GM12878 (cell line): ENCODE data around the gene MARVELD2. TPM values are rescaled to one million over a fixed set of nuclear protein-coding genes. Genes with fewer than 3 reads are reported as not detected.
"Not testable (repeated sequence)": the region's sequence is repeated elsewhere in the genome, so short reads cannot be mapped to it uniquely, and the experiment has no call there.

Source experiments
- ATAC-seq: fragments of 200-7000 bp; cut with Tn5 transposase; 3 replicates; pipeline ENCODE4 v1.9.1; 2020; ENCODE audit warnings: mild to moderate bottlenecking, moderate library complexity
- BruUV-seq: library from RNA; stranded (reverse); fragments of 400-500 nt; replicated peaks from 2 replicates; lab custom pipeline; 2021; lab: Mats Ljungman, UMichigan
- CTCF ChIA-PET: fragments of 300-600 bp; sonication (Branson Sonifier 250); formaldehyde crosslinking; extraction: SDS; loops from one replicate; lab custom pipeline; 2021; ENCODE audit warnings: inconsistent platforms; lab: Yijun Ruan, JAX
- POLR2A ChIA-PET: fragments of 350-600 bp; formaldehyde crosslinking; extraction: SDS; loops from one replicate; lab custom pipeline; 2021; ENCODE audit warnings: inconsistent platforms; lab: Charles Lee
- RAD21 ChIA-PET: fragments of 300-600 bp; sonication (Branson Sonifier 250); formaldehyde crosslinking; loops from one replicate; lab custom pipeline; 2023; ENCODE audit warnings: antibody characterized with exemption; ENCODE audit not compliant: unreplicated experiment; lab: Charles Lee
- SMC1A ChIA-PET: fragments of 300-600 bp; sonication (Branson Sonifier 250); formaldehyde crosslinking; loops from one replicate; lab custom pipeline; 2023; ENCODE audit not compliant: unreplicated experiment, uncharacterized antibody; lab: Charles Lee
- DNase-seq: peaks from one replicate; pipeline ENCODE4 v3.0.0-alpha.2; 2011; ENCODE audit warnings: low read depth, low spot score
- FAIRE-seq: peaks from 3 replicates; lab custom pipeline; 2011; peaks lifted over from hg19 to GRCh38; lab: Jason Lieb, UNC
- H2AFZ ChIP-seq: 2 replicates; pipeline ENCODE4 v1.6.0; 2011; ENCODE audit warnings: low read depth, low read length, control low read depth; ENCODE audit not compliant: control insufficient read depth
- H3K27ac ChIP-seq: 2 replicates; pipeline ENCODE4 v1.5.1; 2011; ENCODE audit warnings: control low read depth; ENCODE audit not compliant: control insufficient read depth, insufficient read depth
- H3K27me3 ChIP-seq, 2 experiments: replicated peaks in 1 of 2; 2 replicates each; pipeline versions ENCODE4 v1.6.0 to v1.6.1; 2011; ENCODE audit warnings: low read length in 1 of 2; ENCODE audit not compliant: control insufficient read depth in 2 of 2, insufficient read depth in 2 of 2
- H3K36me3 ChIP-seq, 2 experiments: 2 replicates each; pipeline ENCODE4 v1.5.1; 2011; ENCODE audit warnings: low read length in 1 of 2; ENCODE audit not compliant: control insufficient read depth in 2 of 2, insufficient read depth in 2 of 2
- H3K4me1 ChIP-seq: 2 replicates; pipeline ENCODE4 v1.6.1; 2011; ENCODE audit warnings: mild to moderate bottlenecking, low read length, moderate library complexity, mixed read lengths; ENCODE audit not compliant: control insufficient read depth, insufficient read depth
- H3K4me2 ChIP-seq: 2 replicates; pipeline ENCODE4 v1.6.0; 2011; ENCODE audit warnings: control low read depth; ENCODE audit not compliant: control insufficient read depth, insufficient read depth
- H3K4me3 ChIP-seq: fragments of 200-600 bp; sonication (generic); 2 replicates; pipeline ENCODE4 v1.5.1; 2016
- H3K79me2 ChIP-seq: 2 replicates; pipeline ENCODE4 v1.6.0; 2011; ENCODE audit warnings: low read length; ENCODE audit not compliant: control insufficient read depth, insufficient read depth
- H3K9ac ChIP-seq: 2 replicates; pipeline ENCODE4 v1.8.0; 2011; ENCODE audit warnings: low read length, control low read depth, mixed read lengths; ENCODE audit not compliant: control insufficient read depth, insufficient read depth
- H3K9me3 ChIP-seq: replicated peaks from 3 replicates; pipeline ENCODE4 v1.5.1; 2011; ENCODE audit warnings: mild to moderate bottlenecking, low read length; ENCODE audit not compliant: control insufficient read depth, insufficient read depth
- H4K20me1 ChIP-seq: 2 replicates; pipeline ENCODE4 v1.6.0; 2011; ENCODE audit not compliant: control insufficient read depth, insufficient read depth
- WGBS: methylation state at CpG from one replicate; pipeline ENCODE4 v1.1.6; 2016; ENCODE audit warnings: low lambda C conversion rate; ENCODE audit not compliant: insufficient replicate concordance, insufficient coverage; ENCODE audit errors: missing lambda C conversion rate; 5-methylcytosine and 5-hydroxymethylcytosine counted together
- in situ Hi-C: fragments of 300-500 bp; cut with MboI; formaldehyde crosslinking; loops from 9 replicates; pipeline ENCODE4 v1.14.3; 2018; ENCODE audit warnings: mixed read lengths
- intact Hi-C: fragments of 100-400 bp; cut with micrococcal nuclease; formaldehyde crosslinking; loops from one replicate; pipeline ENCODE4 v1.14.2; 2022; ENCODE audit not compliant: unreplicated experiment
- polyA plus RNA-seq, 11 experiments: library from polyadenylated mRNA; depleted of rRNA in 4 of 11; unstranded in 6 of 11; stranded (reverse) in 5 of 11; fragments of >200 nt; fragmentation: Nextera tagmentation in 4 of 11; fragmentation: Illumina TruSeq in 1 of 11; extraction: Ambion mirVana in 4 of 11; extraction: Trizol in 1 of 11; gene quantifications; 1 replicate in 1 of 11; 2 replicates in 10 of 11; pipeline versions ENCODE4 v1.2.1 to v1.2.3, GENCODE V29; 2011 to 2016; ENCODE audit warnings: inconsistent platforms in 2 of 11, missing spikeins in 2 of 11, low read depth in 1 of 11
- total RNA-seq, 4 experiments: library from RNA; depleted of rRNA in 3 of 4; stranded (reverse); fragments of >200 nt in 3 of 4; fragmentation: Illumina TruSeq in 1 of 4; extraction: Trizol in 1 of 4; gene quantifications; 2 replicates each; pipeline versions ENCODE4 v1.2.1 to v1.2.3, GENCODE V29; 2013 to 2021

Gene MARVELD2
- total and polyA plus RNA-seq, 10 of the 15 experiments (the other 5 are each of a cell fraction or from before 2014, with no cell fraction given) = 0.37 to 6.2 (median 3.8) TPM

DNA sequence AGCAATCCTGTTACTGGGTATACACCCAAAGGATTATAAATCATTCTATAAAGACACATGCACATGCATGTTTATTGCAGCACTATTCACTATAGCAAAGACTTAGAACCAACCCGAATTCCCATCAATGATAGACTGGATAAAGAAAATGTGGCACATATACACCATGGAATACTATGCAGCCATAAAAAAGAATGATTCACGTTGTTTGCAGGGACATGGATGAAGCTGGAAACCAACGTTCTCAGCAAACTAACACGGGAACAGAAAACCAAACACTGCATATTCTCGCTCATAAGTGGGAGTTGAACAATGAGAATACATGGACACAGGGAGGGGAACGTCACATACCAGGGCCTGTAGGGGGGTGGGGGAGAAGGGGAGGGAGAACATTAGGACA lies 56.6 kb downstream of the MARVELD2 start:
- H3K9ac ChIP-seq, H2AFZ ChIP-seq, CTCF ChIA-PET, H3K27ac ChIP-seq, H4K20me1 ChIP-seq, in situ Hi-C loops, SMC1A ChIA-PET, RAD21 ChIA-PET, DNase-seq, H3K4me3 ChIP-seq, BruUV-seq, H3K4me2 ChIP-seq, intact Hi-C loops, H3K27me3 ChIP-seq, FAIRE-seq, H3K79me2 ChIP-seq, POLR2A ChIA-PET, ATAC-seq, H3K36me3 ChIP-seq: not testable (repeated sequence)
- Histone ChIP-seq H3K9me3 (peaks cover 15% of the 10 kb centered on the region), H3K4me1 (peaks cover 26% of the 10 kb centered on the region)
- 29% methylated on average over 4 of the region's 6 CpGs for WGBS

DNA sequence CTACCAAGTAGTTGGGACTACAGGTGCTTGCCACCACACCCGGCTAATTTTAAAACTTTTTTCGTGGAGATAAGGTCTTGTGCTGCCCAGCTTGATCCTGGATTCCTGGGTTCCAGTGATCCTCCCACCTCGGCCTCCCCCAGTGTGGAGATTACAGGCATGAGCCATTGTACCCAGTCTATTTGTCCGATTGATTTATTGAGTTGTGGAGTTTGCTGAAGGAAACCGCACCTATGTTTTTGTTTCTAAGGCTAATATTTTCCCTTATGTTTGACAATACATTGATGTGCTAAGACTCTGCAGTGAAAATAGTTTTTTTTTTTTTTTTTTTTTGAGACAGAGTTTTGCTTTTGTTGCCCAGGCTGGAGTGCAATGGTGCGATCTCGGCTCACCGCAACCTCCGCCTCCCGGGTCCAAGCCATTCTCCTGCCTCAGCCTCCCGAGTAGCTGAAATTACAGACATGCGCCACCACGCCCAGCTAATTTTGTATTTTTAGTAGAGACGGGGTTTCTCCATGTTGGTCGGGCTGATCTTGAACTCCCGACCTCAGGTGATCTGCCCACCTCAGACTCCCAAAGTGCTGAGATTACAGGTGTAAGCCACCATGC lies 57.7 kb downstream of the MARVELD2 start:
- peaks cover 16% of the 10 kb centered on the region for H3K4me1 ChIP-seq
- WGBS = 95% methylated on average over 16 of the region's 16 CpGs
- intact Hi-C loops, H3K4me3 ChIP-seq, H3K36me3 ChIP-seq, ATAC-seq, BruUV-seq, H4K20me1 ChIP-seq, CTCF ChIA-PET, DNase-seq, H2AFZ ChIP-seq, H3K27ac ChIP-seq, in situ Hi-C loops, POLR2A ChIA-PET, H3K9ac ChIP-seq, H3K4me2 ChIP-seq, FAIRE-seq, RAD21 ChIA-PET, SMC1A ChIA-PET, H3K79me2 ChIP-seq, H3K27me3 ChIP-seq: not testable (repeated sequence)
- H3K9me3 ChIP-seq = peaks cover 11% of the 10 kb centered on the region
